Camera-type eye (tissue), 1 donor: Measurements from ENCODE around the gene PCDHGA7. TPM values are rescaled to one million over a fixed set of nuclear protein-coding genes. Genes with fewer than 3 reads are reported as not detected.

Experiments used
- total RNA-seq: library from RNA; depleted of rRNA; stranded (reverse); fragments of >200 nt; gene quantifications from one replicate; pipeline ENCODE4 v1.2.3, GENCODE V29; 2014

Gene PCDHGA7
- total RNA-seq, 1 donor from 2014 or later, result 11.2 TPM

DNA sequence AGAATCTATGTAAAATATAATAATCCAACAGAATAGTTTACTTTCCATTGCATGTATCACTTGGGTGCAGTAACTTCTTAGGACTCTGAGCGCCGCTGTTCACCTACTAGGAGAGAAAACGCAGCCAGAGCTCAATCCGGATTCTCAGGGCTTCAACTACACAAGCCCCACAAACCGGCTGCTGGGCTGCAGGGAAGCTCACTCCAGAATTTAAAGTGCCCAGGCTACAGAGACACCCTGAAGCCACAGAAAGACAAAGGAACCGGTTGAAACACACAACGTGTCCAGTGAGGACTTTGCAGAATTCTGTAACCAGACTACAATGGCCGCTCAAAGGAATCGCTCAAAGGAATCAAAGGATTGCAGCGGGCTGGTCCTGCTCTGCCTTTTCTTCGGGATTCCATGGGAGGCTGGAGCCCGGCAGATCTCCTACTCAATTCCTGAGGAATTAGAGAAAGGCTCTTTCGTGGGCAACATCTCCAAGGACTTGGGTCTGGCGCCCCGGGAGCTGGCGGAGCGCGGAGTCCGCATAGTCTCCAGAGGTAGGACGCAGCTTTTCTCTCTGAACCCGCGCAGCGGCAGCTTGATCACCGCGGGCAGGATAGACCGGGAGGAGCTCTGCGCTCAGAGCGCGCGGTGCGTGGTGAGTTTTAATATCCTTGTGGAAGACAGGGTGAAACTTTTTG lies 30.5 kb downstream of the PCDHGA7 start, which contains the start of gene PCDHGA10:
Gene PCDHGA10 (plus strand): TSS at position 134 of the 686 bp plus-strand sequence. CDS start 189 bp downstream, at position 323.

DNA sequence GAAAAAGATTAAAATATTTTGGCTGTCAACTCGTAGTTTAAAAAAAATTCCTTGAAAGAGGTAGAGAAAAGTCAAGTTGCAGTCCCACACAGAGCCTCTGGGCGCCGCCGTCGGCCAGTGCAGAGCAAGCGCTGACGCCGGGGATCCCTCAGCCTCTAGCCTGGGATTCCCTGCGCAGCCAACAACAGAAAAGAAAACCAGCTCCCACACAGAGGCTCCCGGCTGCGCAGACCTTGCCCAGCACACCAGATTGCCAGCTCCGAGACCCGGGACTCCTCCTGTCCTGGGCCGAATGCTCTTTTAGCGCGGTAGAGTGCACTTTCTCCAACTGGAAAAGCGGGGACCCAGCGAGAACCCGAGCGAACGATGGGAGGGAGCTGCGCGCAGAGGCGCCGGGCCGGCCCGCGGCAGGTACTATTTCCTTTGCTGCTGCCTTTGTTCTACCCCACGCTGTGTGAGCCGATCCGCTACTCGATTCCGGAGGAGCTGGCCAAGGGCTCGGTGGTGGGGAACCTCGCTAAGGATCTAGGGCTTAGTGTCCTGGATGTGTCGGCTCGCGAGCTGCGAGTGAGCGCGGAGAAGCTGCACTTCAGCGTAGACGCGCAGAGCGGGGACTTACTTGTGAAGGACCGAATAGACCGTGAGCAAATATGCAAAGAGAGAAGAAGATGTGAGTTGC lies 35.1 kb downstream of the PCDHGA7 start, which contains the start of gene PCDHGB7:
Gene PCDHGB7 (plus strand): TSS at position 184 of the 679 bp plus-strand sequence. CDS start 183 bp downstream, at position 367.

DNA sequence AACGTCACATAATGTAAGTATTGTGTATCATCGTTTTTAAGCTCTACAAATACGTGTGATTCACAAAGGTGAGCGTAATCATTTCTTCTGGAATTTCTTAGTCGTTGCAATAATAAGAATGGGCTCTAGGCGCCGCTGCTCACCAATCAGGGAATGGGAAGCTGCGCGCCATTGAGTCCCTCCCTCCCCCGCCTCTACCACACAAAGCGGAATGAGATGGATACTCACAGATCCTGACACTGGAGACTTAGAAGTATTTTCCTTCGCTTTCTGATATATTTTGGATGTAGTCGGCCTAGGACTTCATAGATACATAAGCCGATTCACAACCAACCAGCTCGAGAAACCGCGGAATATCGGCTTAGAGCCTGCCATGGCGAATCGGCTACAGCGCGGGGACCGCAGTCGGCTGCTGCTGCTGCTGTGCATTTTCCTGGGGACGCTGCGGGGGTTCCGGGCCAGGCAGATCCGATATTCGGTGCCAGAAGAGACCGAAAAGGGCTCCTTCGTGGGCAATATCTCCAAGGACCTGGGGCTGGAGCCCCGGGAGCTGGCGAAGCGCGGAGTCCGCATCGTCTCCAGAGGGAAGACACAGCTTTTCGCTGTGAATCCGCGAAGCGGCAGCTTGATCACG lies 38.4 kb downstream of the PCDHGA7 start, which contains the start of gene PCDHGA11:
Gene PCDHGA11 (plus strand): TSS at position 197 of the 634 bp plus-strand sequence. CDS start 177 bp downstream, at position 374.

DNA sequence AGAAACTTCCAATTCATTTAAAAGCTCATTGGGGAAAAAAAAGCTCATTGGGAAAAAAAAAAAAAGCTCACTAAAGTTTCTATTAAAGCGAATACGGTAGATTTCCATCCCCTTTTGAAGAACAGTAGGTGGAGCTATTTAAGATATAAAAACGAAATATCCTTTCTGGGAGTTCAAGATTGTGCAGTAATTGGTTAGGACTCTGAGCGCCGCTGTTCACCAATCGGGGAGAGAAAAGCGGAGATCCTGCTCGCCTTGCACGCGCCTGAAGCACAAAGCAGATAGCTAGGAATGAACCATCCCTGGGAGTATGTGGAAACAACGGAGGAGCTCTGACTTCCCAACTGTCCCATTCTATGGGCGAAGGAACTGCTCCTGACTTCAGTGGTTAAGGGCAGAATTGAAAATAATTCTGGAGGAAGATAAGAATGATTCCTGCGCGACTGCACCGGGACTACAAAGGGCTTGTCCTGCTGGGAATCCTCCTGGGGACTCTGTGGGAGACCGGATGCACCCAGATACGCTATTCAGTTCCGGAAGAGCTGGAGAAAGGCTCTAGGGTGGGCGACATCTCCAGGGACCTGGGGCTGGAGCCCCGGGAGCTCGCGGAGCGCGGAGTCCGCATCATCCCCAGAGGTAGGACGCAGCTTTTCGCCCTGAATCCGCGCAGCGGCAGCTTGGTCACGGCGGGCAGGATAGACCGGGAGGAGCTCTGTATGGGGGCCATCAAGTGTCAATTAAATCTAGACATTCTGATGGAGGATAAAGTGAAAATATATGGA lies 48.0 kb downstream of the PCDHGA7 start, which contains the start of gene PCDHGA12:
Gene PCDHGA12 (plus strand): TSS at position 176 of the 782 bp plus-strand sequence. CDS start 253 bp downstream, at position 429.

Other genes starting within 250 kb of the PCDHGA7 start
- gene PCDHB5, start 247.5 kb upstream of the PCDHGA7 start, total RNA-seq, result 8.4 TPM
- gene PCDHB6, start 232.7 kb upstream of the PCDHGA7 start, total RNA-seq, result 2.0 TPM
- 7.9 TPM for gene PCDHB7, start 210.1 kb upstream of the PCDHGA7 start, total RNA-seq
- 3.4 TPM for gene PCDHB8, start 205.0 kb upstream of the PCDHGA7 start, total RNA-seq
- gene PCDHB16, start 200.4 kb upstream of the PCDHGA7 start, total RNA-seq, result 9.2 TPM
- gene PCDHB9, start 195.6 kb upstream of the PCDHGA7 start, total RNA-seq, result 5.9 TPM
- gene PCDHB10, start 190.4 kb upstream of the PCDHGA7 start, total RNA-seq, result 12.9 TPM
- gene PCDHB11, start 183.1 kb upstream of the PCDHGA7 start, total RNA-seq, result 9.5 TPM
- 15.0 TPM for gene PCDHB12, start 174.0 kb upstream of the PCDHGA7 start, total RNA-seq
- 11.2 TPM for gene PCDHB13, start 168.8 kb upstream of the PCDHGA7 start, total RNA-seq
- gene PCDHB14, start 159.4 kb upstream of the PCDHGA7 start, total RNA-seq, result 13.5 TPM
- gene PCDHB15, start 137.3 kb upstream of the PCDHGA7 start, total RNA-seq, result 14.5 TPM
- gene SLC25A2, start 78.7 kb upstream of the PCDHGA7 start, total RNA-seq, result not detected
- gene TAF7, start 62.0 kb upstream of the PCDHGA7 start, total RNA-seq, result 133 TPM
- 1.8 TPM for gene PCDHGA1, start 52.2 kb upstream of the PCDHGA7 start, total RNA-seq
- 15.8 TPM for gene PCDHGA2, start 44.0 kb upstream of the PCDHGA7 start, total RNA-seq
- 7.5 TPM for gene PCDHGA3, start 38.9 kb upstream of the PCDHGA7 start, total RNA-seq
- gene PCDHGB1, start 32.6 kb upstream of the PCDHGA7 start, total RNA-seq, result 10.9 TPM
- gene PCDHGA4, start 27.7 kb upstream of the PCDHGA7 start, total RNA-seq, result 11.1 TPM
- 14.6 TPM for gene PCDHGB2, start 22.7 kb upstream of the PCDHGA7 start, total RNA-seq
- 10.6 TPM for gene PCDHGA5, start 18.6 kb upstream of the PCDHGA7 start, total RNA-seq
- 14.2 TPM for gene PCDHGB3, start 12.5 kb upstream of the PCDHGA7 start, total RNA-seq
- 13.2 TPM for gene PCDHGA6, start 8.9 kb upstream of the PCDHGA7 start, total RNA-seq
- gene PCDHGB4, start 5.0 kb downstream of the PCDHGA7 start, total RNA-seq, result 20.7 TPM
- 10.1 TPM for gene PCDHGA8, start 9.9 kb downstream of the PCDHGA7 start, total RNA-seq
- gene PCDHGB5, start 15.2 kb downstream of the PCDHGA7 start, total RNA-seq, result 23.4 TPM
- gene PCDHGA9, start 20.0 kb downstream of the PCDHGA7 start, total RNA-seq, result 21.7 TPM
- 15.1 TPM for gene PCDHGB6, start 25.3 kb downstream of the PCDHGA7 start, total RNA-seq
- 15.6 TPM for gene PCDHGA10, start 30.2 kb downstream of the PCDHGA7 start, total RNA-seq
- 26.6 TPM for gene PCDHGB7, start 34.9 kb downstream of the PCDHGA7 start, total RNA-seq
- gene PCDHGA11, start 38.3 kb downstream of the PCDHGA7 start, total RNA-seq, result 19.0 TPM
- 12.6 TPM for gene PCDHGA12, start 47.8 kb downstream of the PCDHGA7 start, total RNA-seq
- 79.3 TPM for gene PCDHGC3, start 93.2 kb downstream of the PCDHGA7 start, total RNA-seq
- 25.1 TPM for gene PCDHGC4, start 102.3 kb downstream of the PCDHGA7 start, total RNA-seq
- 6.6 TPM for gene PCDHGC5, start 106.3 kb downstream of the PCDHGA7 start, total RNA-seq
- gene DIAPH1, start 236.3 kb downstream of the PCDHGA7 start, total RNA-seq, result 28.9 TPM